Hepatocyte (in vitro differentiated cells): ENCODE results near the gene PTCD1.

ENCODE experiments used
- CTCF ChIP-seq: fragments of 200-600 bp; sonication (generic); IDR thresholded peaks from 2 replicates; pipeline ENCODE4 v1.5.1; 2016; ENCODE audit warnings: antibody characterized with exemption, mild to moderate bottlenecking; ENCODE audit not compliant: poor library complexity
- EZH2 ChIP-seq: fragments of 200-600 bp; sonication (generic); IDR thresholded peaks from 2 replicates; pipeline ENCODE4 v1.6.1; 2016; ENCODE audit warnings: antibody characterized with exemption, mild to moderate bottlenecking, borderline replicate concordance

DNA sequence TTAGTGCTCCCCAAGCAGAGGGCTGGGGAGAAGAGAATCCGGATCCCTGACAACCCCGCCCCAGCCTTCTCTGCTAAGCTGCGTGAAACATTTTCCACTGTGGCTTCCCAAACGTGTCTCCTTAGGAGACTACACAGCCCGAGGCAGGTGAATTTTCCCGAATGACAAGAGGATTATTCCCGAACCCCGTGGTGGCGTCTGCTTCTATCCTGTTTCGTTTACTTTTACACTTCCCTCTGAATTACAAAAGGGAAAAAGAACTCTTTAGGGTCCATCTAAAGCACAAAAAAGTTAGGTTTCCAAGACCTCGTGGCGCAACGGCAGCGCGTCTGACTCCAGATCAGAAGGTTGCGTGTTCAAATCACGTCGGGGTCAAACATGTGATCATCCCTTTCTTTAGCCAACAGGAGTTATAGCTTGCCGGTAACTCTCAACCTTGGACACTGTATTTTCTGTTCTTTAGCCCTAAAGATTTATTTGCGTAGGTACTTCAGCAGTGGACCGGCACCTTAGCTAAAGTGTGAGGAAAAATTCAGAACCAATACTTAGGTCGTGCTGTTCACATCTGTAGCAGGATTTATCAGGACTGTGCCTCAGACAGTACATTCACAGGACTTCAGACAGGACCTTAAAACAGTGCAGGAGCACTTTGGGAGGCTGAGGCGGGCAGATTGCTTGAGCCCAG is 30.9 kb upstream of the PTCD1 start:
- TF ChIP-seq CTCF (no peak), EZH2 (no peak)
